Neuronal stem cell (in vitro differentiated cells): ENCODE measurements around the gene GPD1.

Experiments
- DNase-seq: peaks from one replicate; pipeline ENCODE4 v3.0.0-alpha.2; 2013; ENCODE audit warnings: low spot score
- H2AFZ ChIP-seq: one replicate; pipeline ENCODE4 v1.6.1; 2013; ENCODE audit warnings: mild to moderate bottlenecking, low read length, inconsistent platforms
- H2AK5ac ChIP-seq: 2 replicates; pipeline ENCODE4 v1.6.1; 2013; ENCODE audit warnings: low read depth, mild to moderate bottlenecking, inconsistent platforms, low read length, moderate library complexity, mixed read lengths
- H2BK120ac ChIP-seq: 2 replicates; pipeline ENCODE4 v1.6.1; 2013; ENCODE audit warnings: low read depth, mild to moderate bottlenecking, inconsistent platforms, low read length, moderate library complexity, mixed read lengths
- H2BK12ac ChIP-seq: one replicate; pipeline ENCODE4 v1.6.1; 2013; ENCODE audit warnings: low read length, inconsistent platforms
- H2BK15ac ChIP-seq: 2 replicates; pipeline ENCODE4 v1.6.1; 2013; ENCODE audit warnings: mild to moderate bottlenecking, low read length, inconsistent platforms, mixed read lengths
- H2BK5ac ChIP-seq: one replicate; pipeline ENCODE4 v1.6.1; 2013; ENCODE audit warnings: inconsistent platforms, mild to moderate bottlenecking, low read length, moderate library complexity
- H3K14ac ChIP-seq: one replicate; pipeline ENCODE4 v1.6.1; 2013; ENCODE audit warnings: low read length, inconsistent platforms
- H3K18ac ChIP-seq: 2 replicates; pipeline ENCODE4 v1.6.1; 2013; ENCODE audit warnings: low read length, inconsistent platforms
- H3K23ac ChIP-seq: 2 replicates; pipeline ENCODE4 v1.6.1; 2013; ENCODE audit warnings: low read depth, mild to moderate bottlenecking, mixed read lengths, low read length, inconsistent platforms; ENCODE audit not compliant: poor library complexity
- H3K27ac ChIP-seq: replicated peaks from 3 replicates; pipeline ENCODE4 v1.5.1; 2013; ENCODE audit warnings: low read length, inconsistent platforms
- H3K27me3 ChIP-seq, 3 experiments: 2 replicates each; pipeline ENCODE4 v1.6.1; 2013; ENCODE audit warnings: low read length in 3 of 3, mild to moderate bottlenecking in 2 of 3, inconsistent platforms in 1 of 3, low read depth in 1 of 3, mixed read lengths in 1 of 3, moderate library complexity in 1 of 3; ENCODE audit not compliant: control insufficient read depth in 3 of 3, insufficient read depth in 3 of 3
- H3K36me3 ChIP-seq, 2 donors: replicated peaks in 1 of 2; 2 replicates each; pipeline ENCODE4 v1.6.1; 2013; ENCODE audit warnings: low read length in 2 of 2; ENCODE audit not compliant: control insufficient read depth in 2 of 2, insufficient read depth in 2 of 2
- H3K4ac ChIP-seq: 2 replicates; pipeline ENCODE4 v1.6.1; 2013; ENCODE audit warnings: inconsistent platforms, mild to moderate bottlenecking, low read length, moderate library complexity
- H3K4me1 ChIP-seq, 2 donors: 1 replicate in 1 of 2; 2 replicates in 1 of 2; pipeline ENCODE4 v1.6.1; 2013; ENCODE audit warnings: low read length in 2 of 2, low read depth in 1 of 2; ENCODE audit not compliant: control insufficient read depth in 2 of 2, insufficient read depth in 1 of 2
- H3K4me2 ChIP-seq: one replicate; pipeline ENCODE4 v1.6.1; 2013; ENCODE audit warnings: mild to moderate bottlenecking, low read length, inconsistent platforms; ENCODE audit not compliant: insufficient read depth, poor library complexity, severe bottlenecking
- H3K4me3 ChIP-seq, 2 donors: 2 replicates each; pipeline ENCODE4 v1.5.1; 2013; ENCODE audit warnings: low read length in 2 of 2, mild to moderate bottlenecking in 2 of 2, inconsistent platforms in 1 of 2, moderate library complexity in 1 of 2
- H3K79me1 ChIP-seq: one replicate; pipeline ENCODE4 v1.6.1; 2013; ENCODE audit warnings: low read depth, mild to moderate bottlenecking, inconsistent platforms, low read length, moderate library complexity
- H3K9ac ChIP-seq: one replicate; pipeline ENCODE4 v1.6.1; 2013; ENCODE audit warnings: mild to moderate bottlenecking, low read depth, low read length, inconsistent platforms; ENCODE audit not compliant: poor library complexity
- H3K9me3 ChIP-seq, 2 donors: replicated peaks in 1 of 2; 2 replicates each; pipeline versions ENCODE3 to v1.6.1; 2013; ENCODE audit warnings: low read length in 2 of 2, mild to moderate bottlenecking in 2 of 2, inconsistent platforms in 1 of 2, low read depth in 1 of 2, mixed read lengths in 1 of 2, moderate library complexity in 1 of 2; ENCODE audit not compliant: control insufficient read depth in 2 of 2, insufficient read depth in 1 of 2
- H4K8ac ChIP-seq: one replicate; pipeline ENCODE4 v1.6.1; 2013; ENCODE audit warnings: low read depth, mild to moderate bottlenecking, inconsistent platforms, low read length, moderate library complexity
- H4K91ac ChIP-seq: one replicate; pipeline ENCODE4 v1.6.1; 2013; ENCODE audit warnings: low read length, low read depth, mild to moderate bottlenecking, inconsistent platforms; ENCODE audit not compliant: poor library complexity
- WGBS, 2 donors: extraction: QIAGEN DNeasy Blood & Tissue Kit; methylation state at CpG; one replicate each; pipeline ENCODE4 v1.1.7; 2013; ENCODE audit warnings: missing lambda C conversion rate in 2 of 2, mixed read lengths in 1 of 2; ENCODE audit not compliant: insufficient read length in 2 of 2, insufficient replicate concordance in 1 of 2; ENCODE audit errors: extremely low coverage in 2 of 2; 5-methylcytosine and 5-hydroxymethylcytosine counted together

The GPD1 gene

DNA sequence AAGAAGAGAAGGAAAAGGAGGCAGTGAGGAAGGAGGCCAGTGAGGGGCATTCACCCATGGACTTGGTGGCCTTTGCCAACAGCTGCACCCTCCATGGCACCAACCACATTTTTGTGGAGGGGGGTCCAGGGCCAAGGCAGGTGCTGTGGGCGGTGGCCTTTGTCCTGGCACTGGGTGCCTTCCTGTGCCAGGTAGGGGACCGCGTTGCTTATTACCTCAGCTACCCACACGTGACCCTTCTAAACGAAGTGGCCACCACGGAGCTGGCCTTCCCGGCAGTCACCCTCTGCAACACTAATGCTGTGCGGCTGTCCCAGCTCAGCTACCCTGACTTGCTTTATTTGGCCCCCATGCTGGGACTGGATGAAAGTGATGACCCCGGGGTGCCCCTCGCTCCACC lies 30.1 kb upstream of the GPD1 start:
- no peak for DNase-seq
- no peak overlapping the region for H2AFZ ChIP-seq
- no peaks in the 10 kb centered on the region for H3K79me1 ChIP-seq
- H4K8ac ChIP-seq: no peak overlapping the region
- H3K27me3 ChIP-seq: peaks cover 0 to 2% (median 0%) of the 10 kb centered on the region in 3 experiments
- no peaks in the 10 kb centered on the region for H3K9me3 ChIP-seq
- H3K4me2 ChIP-seq: no peak overlapping the region
- H3K9ac ChIP-seq: peak overlapping the region; percentile 3
- no peaks in the 10 kb centered on the region for H3K36me3 ChIP-seq
- no peak overlapping the region for H2BK15ac ChIP-seq
- no peak overlapping the region for H2BK5ac ChIP-seq
- no peak overlapping the region for H3K14ac ChIP-seq
- H4K91ac ChIP-seq: no peak overlapping the region
- no CpG with 5 or more reads among the region's 10 CpGs for WGBS, 2 donors
- H3K4ac ChIP-seq: no peak overlapping the region
- H3K4me1 ChIP-seq: peaks cover 7 to 25% of the 10 kb centered on the region in 2 donors
- H2BK120ac ChIP-seq: no peak overlapping the region
- H3K18ac ChIP-seq: no peak overlapping the region
- no peak overlapping the region for H3K4me3 ChIP-seq
- H3K23ac ChIP-seq: no peak overlapping the region
- no peak overlapping the region for H2BK12ac ChIP-seq
- H2AK5ac ChIP-seq: no peak overlapping the region
- H3K27ac ChIP-seq: no peak overlapping the region

DNA sequence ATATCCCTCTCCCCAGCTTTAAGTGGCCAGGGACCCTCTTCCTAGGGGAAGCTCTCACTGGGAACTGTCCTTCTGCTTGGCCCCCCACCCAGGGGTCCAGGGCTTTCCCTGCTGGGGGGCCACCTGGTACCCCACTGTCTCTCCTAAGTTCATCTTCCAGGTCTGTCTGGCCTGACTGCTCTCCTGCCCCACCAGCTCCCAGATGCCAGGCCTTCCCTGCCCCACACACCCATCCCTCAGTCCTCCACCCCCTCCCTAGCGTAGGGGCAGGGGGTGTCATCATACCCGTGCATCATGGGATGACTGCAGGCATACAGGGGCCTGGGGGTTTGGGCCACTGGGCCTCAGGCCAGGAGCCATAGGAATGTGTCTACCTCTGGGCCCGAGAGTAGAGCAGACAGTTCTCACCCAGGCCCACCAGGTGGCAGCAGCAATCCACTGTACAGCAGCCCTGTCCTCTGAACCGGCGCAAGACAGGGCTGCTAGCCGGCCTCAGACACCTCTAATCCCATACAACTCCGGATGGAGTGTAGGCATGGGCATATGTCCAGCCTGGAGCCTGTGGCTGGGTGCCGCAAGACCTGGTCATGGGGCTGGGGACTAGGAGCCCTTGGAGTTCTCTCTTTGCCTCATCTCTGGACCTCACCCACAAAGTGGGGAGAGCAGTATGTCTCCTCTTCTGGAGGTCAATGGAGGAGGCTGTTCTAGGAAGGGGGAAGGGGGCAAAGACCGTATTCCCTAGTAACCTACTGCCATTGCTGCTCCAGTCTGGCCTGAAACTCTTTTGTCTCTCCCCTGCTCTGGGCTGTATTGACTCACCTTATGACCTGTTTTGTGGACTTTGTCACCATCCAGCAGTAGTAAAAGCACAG lies 28.6 kb upstream of the GPD1 start:
- Histone ChIP-seq H3K27ac (no peak overlapping the region), H3K4me3 (no peak overlapping the region), H3K23ac (peak overlapping the region; percentile 45)

GRCh38 chr12:50075808-50076170 lies 28.0 kb upstream of the GPD1 start:
- Histone ChIP-seq H3K4ac (no peak overlapping the region), H3K79me1 (no peaks in the 10 kb centered on the region), H3K14ac (no peak overlapping the region), H2BK12ac (no peak overlapping the region), H3K4me2 (no peak overlapping the region), H3K9ac (no peak overlapping the region), H4K91ac (no peak overlapping the region), H2BK5ac (no peak overlapping the region), H2BK15ac (no peak overlapping the region), H2AK5ac (no peak overlapping the region), H3K27me3 (peaks cover 0 to 2% (median 0%) of the 10 kb centered on the region in 3 experiments), H3K4me1 (peaks cover 6 to 22% of the 10 kb centered on the region in 2 donors), H3K4me3 (no peak overlapping the region), H2AFZ (peak overlapping the region; percentile 81), H3K27ac (no peak overlapping the region), H3K18ac (no peak overlapping the region), H3K23ac (no peak overlapping the region), H3K9me3 (no peaks in the 10 kb centered on the region), H2BK120ac (no peak overlapping the region), H4K8ac (no peak overlapping the region), H3K36me3 (no peaks in the 10 kb centered on the region)
- WGBS, 2 donors: no CpG with 5 or more reads among the region's 1 CpG
- DNase-seq: no peak

More for the DNA sequence above, 28.6 kb upstream of the GPD1 start:
- H3K4ac ChIP-seq: no peak overlapping the region
- H2BK5ac ChIP-seq: no peak overlapping the region
- H3K4me1 ChIP-seq: peaks cover 6 to 25% of the 10 kb centered on the region in 2 donors
- no CpG with 5 or more reads among the region's 9 CpGs for WGBS, 2 donors
- H3K79me1 ChIP-seq: no peaks in the 10 kb centered on the region
- no peak overlapping the region for H3K14ac ChIP-seq
- H3K9ac ChIP-seq: no peak overlapping the region
- H2BK120ac ChIP-seq: no peak overlapping the region
- H2BK12ac ChIP-seq: peak overlapping the region; percentile 63
- H3K36me3 ChIP-seq: no peaks in the 10 kb centered on the region
- H3K9me3 ChIP-seq: no peaks in the 10 kb centered on the region
- no peak overlapping the region for H4K91ac ChIP-seq
- H2BK15ac ChIP-seq: no peak overlapping the region
- H4K8ac ChIP-seq: no peak overlapping the region
- H2AK5ac ChIP-seq: peak overlapping the region; percentile 83
- H3K4me2 ChIP-seq: no peak overlapping the region
- H3K18ac ChIP-seq: peak overlapping the region; percentile 59
- H2AFZ ChIP-seq: peak overlapping the region; percentile 81
- peaks cover 0 to 2% (median 0%) of the 10 kb centered on the region in 3 experiments for H3K27me3 ChIP-seq
- DNase-seq: peak; percentile 83

GRCh38 chr12:50077099-50077498 lies 26.7 kb upstream of the GPD1 start:
- peak overlapping the region; percentile 68 for H3K9ac ChIP-seq
- H3K4ac ChIP-seq: no peak overlapping the region
- no peak overlapping the region for H4K91ac ChIP-seq
- H3K23ac ChIP-seq: no peak overlapping the region
- H3K27ac ChIP-seq: no peak overlapping the region
- H3K9me3 ChIP-seq: no peaks in the 10 kb centered on the region
- peak overlapping the region; percentile 67 for H3K18ac ChIP-seq
- peak overlapping the region; percentile 85 for H2AK5ac ChIP-seq
- peaks cover 8 to 22% of the 10 kb centered on the region in 2 donors for H3K4me1 ChIP-seq
- H3K36me3 ChIP-seq: no peaks in the 10 kb centered on the region
- peak overlapping the region; percentile 77 for H4K8ac ChIP-seq
- no peak for DNase-seq
- peaks cover 0 to 2% (median 0%) of the 10 kb centered on the region in 3 experiments for H3K27me3 ChIP-seq
- WGBS, 2 donors: no CpG with 5 or more reads among the region's 12 CpGs
- H3K4me3 ChIP-seq: no peak overlapping the region
- peak overlapping the region; percentile 78 for H2BK5ac ChIP-seq
- no peak overlapping the region for H3K4me2 ChIP-seq
- peak overlapping the region; percentile 15 for H3K14ac ChIP-seq
- no peaks in the 10 kb centered on the region for H3K79me1 ChIP-seq
- no peak overlapping the region for H2BK15ac ChIP-seq
- H2BK120ac ChIP-seq: no peak overlapping the region
- no peak overlapping the region for H2AFZ ChIP-seq
- H2BK12ac ChIP-seq: peak overlapping the region; percentile 17
